Frontal cortex (tissue), 4 donors: ENCODE data around the gene CDK5. TPM values are rescaled to one million over a fixed set of nuclear protein-coding genes. Genes with fewer than 3 reads are reported as not detected.

Source experiments
- DNase-seq, 2 donors: peaks; one replicate each; pipeline ENCODE4 v3.0.0; 2012; ENCODE audit warnings: low spot score in 2 of 2
- FAIRE-seq: peaks from 2 replicates; lab custom pipeline; 2012; peaks lifted over from hg19 to GRCh38; lab: Jason Lieb, UNC
- total RNA-seq: library from RNA; depleted of rRNA; stranded (reverse); fragments of >200 nt; gene quantifications from one replicate; pipeline ENCODE4 v1.2.3, GENCODE V29; 2014
- donor health status: control.
- donor health status: control.
- donor health status: control.

Gene CDK5
- total RNA-seq, 1 donor from 2014 or later: 47.7 TPM

DNA sequence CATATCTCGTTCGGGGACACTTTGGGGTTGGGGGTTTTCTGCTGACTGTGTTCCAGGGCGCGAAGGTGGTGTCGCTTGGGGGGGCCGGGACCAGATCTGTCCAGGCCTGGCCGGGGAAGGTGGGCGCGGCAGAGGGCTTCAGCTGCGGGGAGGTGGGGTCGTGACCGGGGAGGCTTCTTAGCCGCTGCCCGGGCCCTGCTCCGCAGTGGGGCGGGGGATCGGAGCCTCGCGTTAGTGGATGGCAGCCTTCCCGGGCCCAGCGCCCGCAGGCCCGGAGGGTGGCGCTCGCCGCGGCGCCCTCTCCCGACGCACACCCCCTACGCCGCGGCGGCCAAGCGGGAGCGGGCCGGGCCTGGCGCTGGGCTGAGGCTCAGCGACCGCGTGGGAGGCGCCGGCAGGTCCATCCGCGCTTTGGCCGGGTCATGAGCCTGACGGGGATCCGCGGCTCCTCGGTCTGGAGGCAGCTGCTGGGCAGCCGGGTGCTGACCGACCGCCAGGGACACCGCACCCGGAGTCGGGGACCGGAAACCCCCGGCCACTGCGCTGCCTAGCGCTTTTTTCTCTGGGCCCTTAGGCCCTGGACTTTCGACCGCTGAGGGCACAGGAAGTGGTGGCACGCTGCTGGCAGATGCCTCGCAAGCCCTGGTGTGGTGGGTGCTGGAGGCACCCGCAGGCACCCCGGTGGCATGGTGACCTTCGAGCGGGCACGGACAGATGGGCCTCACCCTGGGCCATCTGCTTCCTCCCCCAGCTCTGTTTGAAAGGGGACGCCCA, 29.7 kb upstream of the CDK5 start:
- FAIRE-seq (no peak), DNase-seq (peak; percentile 66 to 84)

DNA sequence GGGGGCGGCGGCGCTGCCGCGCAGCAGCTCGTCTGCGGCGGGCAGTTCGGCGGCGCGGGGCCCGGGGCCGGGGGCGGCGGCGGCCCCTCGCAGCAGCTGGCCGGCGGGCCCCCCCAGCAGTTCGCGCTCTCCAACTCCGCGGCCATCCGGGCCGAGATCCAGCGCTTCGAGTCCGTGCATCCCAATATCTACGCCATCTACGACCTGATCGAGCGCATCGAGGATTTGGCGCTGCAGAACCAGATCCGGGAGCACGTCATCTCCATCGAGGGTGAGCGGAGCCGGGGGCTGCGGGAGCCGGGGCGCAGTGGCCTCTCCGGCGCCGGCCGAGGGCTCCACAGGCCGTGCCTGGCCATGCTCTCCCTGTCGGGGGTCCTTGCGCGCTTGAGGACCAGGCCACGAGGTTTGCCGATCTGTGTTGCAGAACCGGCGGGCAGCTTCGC, 29.1 kb upstream of the CDK5 start:
- DNase-seq: no peak
- FAIRE-seq: no peak

- FAIRE-seq (no peak), DNase-seq (peak; percentile 95 to 98)
Measured at GRCh38 chr7:151085691-151086620, 28.3 kb upstream of the CDK5 start, which contains the start of gene AGAP3. Gene AGAP3, plus strand, starts transcription at chr7:151086475. Its CDS starts 267 bp downstream, at chr7:151086742.

GRCh38 chr7:151085329-151085690, 27.6 kb upstream of the CDK5 start:
- FAIRE-seq: no peak
- no peak for DNase-seq

DNA sequence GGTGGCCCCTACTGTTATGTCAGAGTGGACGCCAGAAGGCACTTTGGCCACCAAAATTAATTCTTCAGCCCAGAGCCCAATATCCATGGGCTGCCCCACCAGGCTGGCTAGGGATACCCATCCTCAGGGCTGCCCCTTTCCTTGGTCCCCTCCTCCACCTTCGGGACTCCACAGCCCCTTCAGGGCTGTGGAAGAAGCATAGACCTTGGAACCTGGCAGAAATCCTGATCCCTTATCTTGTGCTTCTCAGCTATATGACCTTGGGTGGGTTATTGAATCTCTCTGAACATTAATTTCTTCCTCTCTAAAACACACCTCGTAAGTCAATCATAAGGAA, 26.1 kb upstream of the CDK5 start:
- FAIRE-seq (no peak), DNase-seq (no peak)

- no peak for FAIRE-seq
- DNase-seq: peak; percentile 66 to 80
Measured at GRCh38 chr7:151083071-151083823, 25.6 kb upstream of the CDK5 start, which contains the start of gene TMUB1. Gene TMUB1, minus strand, starts transcription at chr7:151083493. Its CDS starts 930 bp downstream, at chr7:151082563.

DNA sequence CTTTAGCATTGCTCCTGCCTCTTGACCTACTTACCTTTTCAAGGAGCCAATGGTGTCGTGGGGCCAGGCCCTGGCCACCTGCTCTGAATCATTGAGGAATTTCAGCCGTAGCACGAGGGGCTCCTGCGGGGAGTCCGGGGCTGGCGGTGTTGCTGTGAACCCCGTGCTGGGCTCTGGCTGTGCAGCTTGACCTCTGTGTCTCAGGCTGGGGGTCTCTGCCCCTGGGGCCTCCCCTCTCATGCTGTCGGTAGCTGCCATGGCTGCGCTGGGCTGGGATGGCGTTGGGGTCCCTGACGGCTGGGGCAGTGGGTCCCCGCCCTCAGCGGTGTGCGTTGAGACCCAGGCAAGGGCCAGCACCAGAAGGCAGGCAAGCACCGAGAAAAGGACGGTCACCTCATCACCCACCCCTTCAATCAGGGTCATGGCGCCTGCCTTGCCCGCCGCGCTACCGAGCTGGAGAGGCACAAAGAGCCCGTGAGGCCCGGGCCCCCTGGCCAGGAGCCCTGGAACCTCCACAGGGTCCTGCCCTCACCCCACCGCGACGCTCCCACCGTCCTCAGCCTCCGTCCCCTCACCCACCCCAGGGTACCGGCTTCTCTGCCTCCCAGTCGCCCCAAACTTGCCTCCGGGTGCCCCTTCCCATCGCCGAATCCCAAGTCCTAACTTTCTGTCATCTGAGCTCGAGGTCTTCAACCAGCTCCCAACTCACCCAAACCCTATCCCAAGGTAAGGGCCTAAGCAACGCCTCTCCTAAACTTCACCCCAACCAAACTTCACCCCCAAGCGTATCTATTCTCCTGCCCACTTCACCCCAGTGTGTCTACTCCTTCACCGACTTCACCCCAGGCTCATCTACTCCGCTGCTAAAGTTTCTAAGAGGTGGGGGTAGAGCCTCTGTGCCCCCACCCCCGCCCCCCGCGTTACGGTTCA, 24.7 kb upstream of the CDK5 start:
- DNase-seq (no peak), FAIRE-seq (no peak)

- no peak for DNase-seq
- FAIRE-seq: no peak
Measured at GRCh38 chr7:151081170-151082101, 23.7 kb upstream of the CDK5 start.

GRCh38 chr7:151080522-151081169, 22.9 kb upstream of the CDK5 start, which contains the start of gene FASTK:
Gene FASTK, minus strand, starts transcription at chr7:151080809. Its CDS starts 43 bp downstream, at chr7:151080766.
- FAIRE-seq (no peak), DNase-seq (peak; percentile 97 to 98)

DNA sequence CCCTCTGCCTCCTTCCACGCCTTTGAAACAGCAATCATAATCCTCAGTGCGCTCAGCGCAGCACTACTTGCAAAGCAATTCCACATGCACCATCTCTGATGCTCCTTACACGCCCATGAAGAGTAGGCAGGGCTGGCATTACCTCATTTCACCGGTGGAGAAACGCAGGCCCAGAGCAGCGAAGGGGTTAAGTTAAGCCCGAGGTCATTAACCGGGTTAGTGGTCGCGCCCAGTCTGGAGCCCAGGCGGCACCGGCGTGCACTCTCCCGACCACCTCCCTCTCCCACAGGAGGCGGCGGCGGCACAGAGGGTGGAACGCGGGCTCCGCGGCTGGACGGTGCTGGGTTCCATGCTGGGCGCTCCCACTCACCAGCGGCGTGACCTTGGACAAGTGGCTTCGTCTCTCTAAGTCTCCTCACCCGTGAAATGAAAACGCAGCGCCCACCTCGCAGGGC, 22.4 kb upstream of the CDK5 start:
- DNase-seq: peak in 1 of 2 donors; percentile 55
- no peak for FAIRE-seq

GRCh38 chr7:151079199-151079910, 21.7 kb upstream of the CDK5 start:
- no peak for FAIRE-seq

DNA sequence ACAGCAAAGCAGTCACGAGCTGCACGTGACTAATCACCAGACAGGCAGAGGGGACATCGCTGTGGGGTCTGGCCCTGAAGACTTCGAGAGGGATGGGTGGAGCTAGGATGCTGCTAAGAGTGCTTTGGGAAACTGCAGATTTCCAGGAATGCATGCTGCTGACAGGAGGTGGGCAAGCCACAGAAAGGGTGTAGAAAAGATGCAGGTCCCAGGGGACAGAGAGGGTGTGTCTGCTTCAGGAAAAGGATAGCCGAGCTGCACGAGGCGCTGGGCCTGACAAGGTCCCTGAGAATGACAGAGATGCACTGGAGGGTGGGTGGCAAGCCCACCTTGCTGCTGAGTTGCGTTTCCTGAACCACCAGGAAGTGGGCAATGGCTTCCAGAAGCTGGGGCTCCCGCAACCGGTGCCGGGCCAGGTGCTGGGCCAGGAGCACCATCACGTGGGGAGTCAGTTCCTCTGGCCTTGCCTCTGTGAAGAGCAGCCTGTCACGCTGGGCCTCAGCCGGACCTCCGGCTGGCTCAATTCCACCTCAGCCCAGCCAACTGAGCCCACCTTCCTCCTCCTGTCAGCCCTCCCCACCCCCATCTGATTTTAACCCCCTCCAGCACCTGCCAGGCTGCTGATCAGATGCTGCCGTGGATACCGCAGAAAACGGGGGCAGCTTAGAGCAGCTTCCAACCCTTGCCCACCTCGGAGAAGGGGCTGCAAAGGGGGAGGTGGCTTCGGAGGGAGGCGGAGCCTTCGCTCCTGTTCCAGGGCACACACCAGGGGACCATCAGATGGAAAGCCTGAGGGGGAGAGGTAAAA, 20.7 kb upstream of the CDK5 start:
- DNase-seq: no peak

More at GRCh38 chr7:151079199-151079910, 21.7 kb upstream of the CDK5 start:
- DNase-seq: no peak

GRCh38 chr7:151077705-151078232, 20.1 kb upstream of the CDK5 start:
- no peak for DNase-seq
- FAIRE-seq: no peak

More for the DNA sequence above, 20.7 kb upstream of the CDK5 start:
- no peak for FAIRE-seq

- FAIRE-seq (no peak), DNase-seq (no peak)
Measured at GRCh38 chr7:151076863-151077704, 19.4 kb upstream of the CDK5 start.
